SK-N-SH treated with all-trans-retinoic acid at 6 μM for 48 hours (cell line): ENCODE results near the gene INTS1.

Source experiments
- ARNTL ChIP-seq: fragments of 450-650 bp; formaldehyde crosslinking; IDR thresholded peaks from 2 replicates; pipeline ENCODE4 v1.5.0; 2020; ENCODE audit warnings: low read depth, mild to moderate bottlenecking, moderate library complexity, borderline replicate concordance
- ESRRG ChIP-seq: fragments of 250-450 bp; sonication (Bioruptor Pico); IDR thresholded peaks from 2 replicates; pipeline ENCODE4 v1.6.1; 2021; ENCODE audit warnings: mild to moderate bottlenecking
- ISL1 ChIP-seq: fragments of 250-450 bp; sonication (Bioruptor Pico); IDR thresholded peaks from 2 replicates; pipeline ENCODE4 v2.1.2; 2022; ENCODE audit warnings: mild to moderate bottlenecking, moderate library complexity
- PATZ1 ChIP-seq: fragments of 250-450 bp; sonication (Bioruptor Pico); IDR thresholded peaks from 2 replicates; pipeline ENCODE4 v1.8.0; 2020; ENCODE audit warnings: mild to moderate bottlenecking, moderate library complexity, borderline replicate concordance
- PPARA ChIP-seq: fragments of 250-450 bp; sonication (Bioruptor Pico); IDR thresholded peaks from 2 replicates; pipeline ENCODE4 v1.5.0; 2020; ENCODE audit warnings: mild to moderate bottlenecking, borderline replicate concordance
- RARB ChIP-seq: fragments of 250-450 bp; sonication (Bioruptor Pico); IDR thresholded peaks from 2 replicates; pipeline ENCODE4 v1.8.0; 2021; ENCODE audit warnings: mild to moderate bottlenecking, moderate library complexity
- SNAI2 ChIP-seq: fragments of 250-450 bp; sonication (Bioruptor Pico); IDR thresholded peaks from 2 replicates; pipeline ENCODE4 v1.5.0; 2020; ENCODE audit warnings: mild to moderate bottlenecking, moderate library complexity
- ZFP3 ChIP-seq: fragments of 250-450 bp; sonication (Bioruptor Pico); IDR thresholded peaks from 2 replicates; pipeline ENCODE4 v1.5.0; 2020; ENCODE audit warnings: mild to moderate bottlenecking, moderate library complexity
- ZFP30 ChIP-seq: fragments of 450-650 bp; formaldehyde crosslinking; IDR thresholded peaks from 2 replicates; pipeline ENCODE4 v1.5.0; 2022; ENCODE audit warnings: mild to moderate bottlenecking, moderate library complexity
- TF ChIP-seq, protein P1 (sequence below): fragments of 250-450 bp; sonication (Bioruptor Pico); IDR thresholded peaks from 2 replicates; pipeline ENCODE4 v1.5.1; 2021; ENCODE audit warnings: mild to moderate bottlenecking, moderate library complexity
- TF ChIP-seq, protein P2 (sequence below): fragments of 250-450 bp; sonication (Bioruptor Pico); IDR thresholded peaks from 2 replicates; pipeline ENCODE4 v1.5.1; 2020; ENCODE audit warnings: low read depth, mild to moderate bottlenecking, moderate library complexity

DNA sequence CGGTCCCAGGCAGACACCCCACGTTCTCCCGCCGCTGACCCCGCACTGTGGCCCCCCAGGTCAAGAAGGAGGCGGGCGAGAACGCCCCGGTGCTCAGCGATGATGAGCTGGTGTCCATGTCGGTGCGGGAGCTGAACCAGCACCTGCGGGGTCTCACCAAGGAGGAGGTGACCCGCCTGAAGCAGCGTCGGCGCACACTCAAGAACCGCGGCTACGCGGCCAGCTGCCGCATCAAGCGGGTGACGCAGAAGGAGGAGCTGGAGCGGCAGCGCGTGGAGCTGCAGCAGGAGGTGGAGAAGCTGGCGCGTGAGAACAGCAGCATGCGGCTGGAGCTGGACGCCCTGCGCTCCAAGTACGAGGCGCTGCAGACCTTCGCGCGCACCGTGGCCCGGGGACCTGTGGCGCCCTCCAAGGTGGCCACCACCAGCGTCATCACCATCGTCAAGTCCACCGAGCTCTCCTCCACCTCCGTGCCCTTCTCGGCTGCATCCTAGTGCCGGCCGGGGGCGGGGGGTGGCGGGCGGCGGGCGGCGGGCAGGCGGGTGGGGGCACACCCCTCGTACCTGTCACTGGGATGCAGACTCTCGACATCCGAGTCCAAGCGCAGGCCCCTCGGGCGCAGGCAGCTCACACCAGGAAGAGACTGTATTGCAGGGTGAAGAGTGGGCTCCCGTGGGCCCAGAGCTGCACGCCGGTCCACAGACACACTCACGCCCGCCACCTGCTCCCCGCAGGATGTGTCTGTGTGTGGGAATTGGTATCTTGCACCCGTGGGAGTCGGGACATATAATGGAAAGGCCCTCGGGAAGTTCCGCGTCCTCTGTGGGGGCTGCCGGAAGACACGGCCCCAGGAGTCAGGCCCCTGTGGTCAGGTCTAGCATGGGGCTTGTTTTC lies 35.9 kb upstream of the INTS1 start:
- TF ChIP-seq SNAI2 (no peak), ISL1 (no peak), ZFP3 (CRISPR knock-in tag) (no peak), PATZ1 (CRISPR knock-in tag) (no peak), ZFP30 (CRISPR knock-in tag) (no peak), ARNTL (CRISPR knock-in tag) (no peak), RARB (no peak), PPARA (CRISPR knock-in tag) (no peak), ESRRG (CRISPR knock-in tag) (no peak)
- TF ChIP-seq, protein P1, sequence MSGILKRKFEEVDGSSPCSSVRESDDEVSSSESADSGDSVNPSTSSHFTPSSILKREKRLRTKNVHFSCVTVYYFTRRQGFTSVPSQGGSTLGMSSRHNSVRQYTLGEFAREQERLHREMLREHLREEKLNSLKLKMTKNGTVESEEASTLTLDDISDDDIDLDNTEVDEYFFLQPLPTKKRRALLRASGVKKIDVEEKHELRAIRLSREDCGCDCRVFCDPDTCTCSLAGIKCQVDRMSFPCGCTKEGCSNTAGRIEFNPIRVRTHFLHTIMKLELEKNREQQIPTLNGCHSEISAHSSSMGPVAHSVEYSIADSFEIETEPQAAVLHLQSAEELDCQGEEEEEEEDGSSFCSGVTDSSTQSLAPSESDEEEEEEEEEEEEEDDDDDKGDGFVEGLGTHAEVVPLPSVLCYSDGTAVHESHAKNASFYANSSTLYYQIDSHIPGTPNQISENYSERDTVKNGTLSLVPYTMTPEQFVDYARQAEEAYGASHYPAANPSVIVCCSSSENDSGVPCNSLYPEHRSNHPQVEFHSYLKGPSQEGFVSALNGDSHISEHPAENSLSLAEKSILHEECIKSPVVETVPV (CRISPR knock-in tag), result no peak
- TF ChIP-seq, protein P2, sequence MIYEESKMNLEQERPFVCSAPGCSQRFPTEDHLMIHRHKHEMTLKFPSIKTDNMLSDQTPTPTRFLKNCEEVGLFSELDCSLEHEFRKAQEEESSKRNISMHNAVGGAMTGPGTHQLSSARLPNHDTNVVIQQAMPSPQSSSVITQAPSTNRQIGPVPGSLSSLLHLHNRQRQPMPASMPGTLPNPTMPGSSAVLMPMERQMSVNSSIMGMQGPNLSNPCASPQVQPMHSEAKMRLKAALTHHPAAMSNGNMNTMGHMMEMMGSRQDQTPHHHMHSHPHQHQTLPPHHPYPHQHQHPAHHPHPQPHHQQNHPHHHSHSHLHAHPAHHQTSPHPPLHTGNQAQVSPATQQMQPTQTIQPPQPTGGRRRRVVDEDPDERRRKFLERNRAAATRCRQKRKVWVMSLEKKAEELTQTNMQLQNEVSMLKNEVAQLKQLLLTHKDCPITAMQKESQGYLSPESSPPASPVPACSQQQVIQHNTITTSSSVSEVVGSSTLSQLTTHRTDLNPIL, result no peak
